Measurements from ENCODE around the gene EFCAB9.

The EFCAB9 gene

GRCh38 chr5:172235827-172236736 is 42.1 kb downstream of the EFCAB9 start:
- no peak for DNase-seq (ENCODE audit: low read depth in 3 of 3, low spot score in 1 of 3)

- DNase-seq (ENCODE audit: low read depth in 3 of 3, low spot score in 1 of 3) = no peak
These were observed 44.4 kb downstream of the EFCAB9 start for GRCh38 chr5:172238334-172238733.

GRCh38 chr5:172243302-172243701 is 49.3 kb downstream of the EFCAB9 start:
- DNase-seq (ENCODE audit: low read depth in 3 of 3, low spot score in 1 of 3) = no peak

GRCh38 chr5:172245046-172245445 is 51.1 kb downstream of the EFCAB9 start:
- DNase-seq (ENCODE audit: low read depth in 3 of 3, low spot score in 1 of 3) = no peak

DNA sequence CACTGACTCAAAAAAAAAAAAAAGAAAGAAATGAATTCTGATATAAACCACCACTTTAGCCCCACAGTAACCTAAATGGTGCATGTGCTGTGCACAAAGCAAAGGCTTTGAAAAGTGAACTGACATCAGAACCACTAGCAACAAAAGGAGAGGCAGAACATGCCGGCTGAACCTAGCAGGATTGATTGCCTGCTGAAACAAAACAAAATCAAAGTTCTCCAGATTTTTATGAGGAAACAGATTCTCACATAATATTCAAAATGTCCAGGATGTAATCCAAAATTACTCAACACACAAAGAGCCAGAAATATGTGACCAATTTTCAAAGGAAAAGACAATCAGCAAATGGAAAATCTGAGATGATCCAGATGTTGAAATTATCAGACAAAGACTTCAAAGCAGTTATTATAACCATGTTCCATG is 51.7 kb downstream of the EFCAB9 start:
- no peak for DNase-seq (ENCODE audit: low read depth in 3 of 3, low spot score in 1 of 3)

GRCh38 chr5:172248637-172249036 is 54.7 kb downstream of the EFCAB9 start:
- no peak for DNase-seq (ENCODE audit: low read depth in 3 of 3, low spot score in 1 of 3)

DNA sequence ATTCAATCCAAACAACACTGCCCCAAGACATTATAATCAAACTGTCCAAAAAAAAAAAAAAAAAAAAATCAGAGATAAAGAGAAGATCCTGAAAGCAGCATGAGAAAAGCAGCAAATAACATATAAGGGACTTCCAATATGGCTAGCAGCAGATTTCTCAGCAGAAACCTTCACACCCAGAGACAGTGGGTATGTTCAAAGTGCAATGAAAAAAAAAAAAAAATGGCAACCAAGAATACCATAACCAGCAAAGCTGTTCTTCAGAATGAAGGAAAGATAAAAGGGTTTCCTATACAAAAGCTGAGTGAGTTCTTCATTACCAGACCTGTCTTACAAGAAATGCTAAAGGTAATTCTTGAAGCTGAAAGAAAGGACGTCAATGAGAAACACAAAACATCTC is 57.4 kb downstream of the EFCAB9 start:
- no peak for DNase-seq (ENCODE audit: low read depth in 3 of 3, low spot score in 1 of 3)

GRCh38 chr5:172252501-172252900 is 58.5 kb downstream of the EFCAB9 start:
- DNase-seq (ENCODE audit: low read depth in 3 of 3, low spot score in 1 of 3) = no peak
